HG03354 (cell line): ENCODE data around the gene RFFL.

Source experiments
- ATAC-seq: cut with Tn5 transposase; IDR thresholded peaks from one replicate; pipeline ENCODE4 v1.9.1; 2021; ENCODE audit warnings: mild to moderate bottlenecking; ENCODE audit not compliant: unreplicated experiment, poor library complexity, severe bottlenecking

The RFFL gene

GRCh38 chr17:35082073-35082657 lies 18.7 kb upstream of the RFFL start:
- ATAC-seq: no peak

- no peak for ATAC-seq
Measured at GRCh38 chr17:35081638-35082037, 18.1 kb upstream of the RFFL start.

- ATAC-seq: peak; percentile 63
Measured at GRCh38 chr17:35080536-35080935, 17.0 kb upstream of the RFFL start.

DNA sequence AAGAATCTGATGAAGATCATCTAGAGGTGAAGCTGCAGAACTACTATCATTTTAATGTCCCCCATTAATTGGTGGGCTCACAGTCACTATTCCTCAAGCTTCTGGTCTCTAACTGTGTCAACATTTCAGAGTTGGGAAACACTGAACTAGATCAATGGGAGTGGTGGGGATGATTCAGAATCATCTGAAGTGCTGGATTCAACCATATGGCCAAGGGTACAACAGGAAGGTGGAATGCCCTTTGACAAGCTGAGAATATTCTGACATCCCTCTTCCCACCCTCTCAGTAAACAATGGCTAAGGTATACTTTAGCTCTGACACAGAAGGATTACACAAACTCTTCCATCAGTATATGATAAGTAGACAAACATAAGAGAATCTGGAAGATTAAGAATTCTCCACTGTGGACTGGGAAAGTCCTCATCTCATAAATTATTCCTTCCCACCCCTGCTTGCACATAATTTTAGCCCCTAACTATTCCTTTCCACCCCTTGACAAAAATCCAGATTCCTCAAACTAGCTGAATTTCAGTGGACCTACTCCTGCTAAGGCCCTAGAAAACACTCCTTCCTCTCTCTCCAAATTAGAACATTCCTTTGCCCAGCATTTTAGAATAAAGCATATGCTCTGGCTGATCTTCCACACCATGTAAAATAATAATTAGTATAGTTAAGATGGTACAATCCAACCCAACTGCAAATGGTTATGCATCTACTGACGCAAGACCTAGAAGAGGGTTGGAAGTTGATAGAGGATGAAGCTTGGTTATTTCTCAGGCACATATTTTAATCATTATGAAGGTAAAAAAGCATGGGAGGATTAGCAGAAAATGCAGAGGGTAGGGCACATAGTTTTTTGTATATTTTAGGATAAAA lies 16.3 kb upstream of the RFFL start:
- ATAC-seq: no peak

GRCh38 chr17:35076874-35077273 lies 13.4 kb upstream of the RFFL start:
- no peak for ATAC-seq

- no peak for ATAC-seq
Measured at GRCh38 chr17:35074711-35075707, 11.5 kb upstream of the RFFL start.

DNA sequence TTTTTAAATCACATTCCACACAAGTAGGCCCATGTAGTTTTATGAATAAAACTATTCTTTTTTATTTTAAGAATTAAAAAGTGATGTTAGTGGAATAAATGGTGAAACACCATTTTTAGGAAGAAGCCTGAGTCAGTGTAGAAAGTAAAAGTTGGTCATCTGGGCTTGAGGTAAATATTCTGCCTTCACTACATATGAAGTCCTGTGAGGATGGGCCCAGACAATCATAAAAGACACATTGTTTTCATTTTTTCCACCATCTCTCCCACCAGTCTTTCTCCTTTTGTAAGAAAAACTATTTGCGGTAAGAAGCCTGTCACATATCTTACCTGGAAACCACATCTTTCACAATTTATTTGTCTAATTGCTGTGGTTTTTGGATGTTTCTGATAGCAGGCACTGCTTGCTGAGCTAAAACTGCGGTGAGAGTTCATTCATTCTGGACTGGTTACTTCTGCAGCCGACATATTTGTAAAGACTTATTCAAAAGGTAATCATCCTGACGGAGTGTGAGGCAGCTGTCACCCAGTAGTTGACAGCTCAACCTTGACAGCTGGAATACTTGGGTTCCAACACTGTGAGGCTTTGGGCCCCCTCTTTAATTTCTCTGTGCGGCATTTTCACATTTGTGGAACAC lies 10.6 kb upstream of the RFFL start:
- ATAC-seq: no peak

DNA sequence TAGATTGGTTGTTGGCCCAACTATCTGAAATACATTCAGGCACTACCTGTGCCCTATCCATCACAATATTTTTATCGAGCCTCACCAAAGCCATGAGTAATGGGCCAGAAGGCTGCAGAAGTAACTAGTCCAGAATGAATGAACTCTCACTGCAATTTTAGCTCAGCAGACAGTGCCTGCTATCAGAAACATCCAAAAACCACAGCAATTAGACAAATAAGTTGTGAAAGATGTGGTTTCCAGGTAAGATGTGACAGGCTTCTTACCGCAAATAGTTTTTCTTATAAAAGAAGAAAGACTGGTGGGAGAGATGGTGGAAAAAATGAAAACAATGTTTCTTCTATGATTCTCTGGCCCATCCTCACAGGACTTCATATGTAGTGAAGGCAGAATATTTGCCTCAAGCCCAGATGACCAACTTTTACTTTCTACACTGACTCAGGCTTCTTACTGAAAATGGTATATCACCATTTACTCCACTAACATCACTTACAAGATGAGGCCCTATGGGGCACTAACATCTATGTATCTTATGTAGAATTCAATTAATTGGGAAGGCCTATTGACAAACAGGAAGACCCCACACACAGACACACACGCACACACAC lies 9.8 kb upstream of the RFFL start:
- no peak for ATAC-seq

- ATAC-seq: no peak
Measured at GRCh38 chr17:35069311-35069710, 5.8 kb upstream of the RFFL start.

GRCh38 chr17:35068249-35068648 lies 4.7 kb upstream of the RFFL start:
- no peak for ATAC-seq

DNA sequence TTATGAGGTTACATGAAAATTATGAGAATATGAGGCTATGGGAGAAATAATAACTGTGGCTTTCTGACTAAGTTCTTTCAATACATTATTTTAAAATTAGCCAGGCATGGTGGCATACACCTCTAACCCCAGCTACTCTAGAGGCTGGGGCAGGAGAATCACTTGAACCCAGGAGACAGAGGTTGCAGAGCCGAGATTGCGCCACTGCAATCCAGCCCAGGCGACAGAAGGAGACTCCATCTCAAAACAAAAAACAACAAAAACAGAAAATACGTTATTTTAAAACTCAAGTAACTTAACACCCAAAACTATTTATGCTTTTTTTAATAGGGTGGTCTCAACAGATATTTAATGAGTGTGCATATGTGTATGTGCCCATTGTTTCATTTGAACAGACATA lies 2.4 kb upstream of the RFFL start:
- no peak for ATAC-seq

GRCh38 chr17:35064516-35065215 lies 1.2 kb upstream of the RFFL start:
- no peak for ATAC-seq

- no peak for ATAC-seq
Measured at GRCh38 chr17:35062308-35062707, 1.2 kb downstream of the RFFL start.

- ATAC-seq: no peak
Measured at GRCh38 chr17:35057332-35057915, 6.1 kb downstream of the RFFL start.

DNA sequence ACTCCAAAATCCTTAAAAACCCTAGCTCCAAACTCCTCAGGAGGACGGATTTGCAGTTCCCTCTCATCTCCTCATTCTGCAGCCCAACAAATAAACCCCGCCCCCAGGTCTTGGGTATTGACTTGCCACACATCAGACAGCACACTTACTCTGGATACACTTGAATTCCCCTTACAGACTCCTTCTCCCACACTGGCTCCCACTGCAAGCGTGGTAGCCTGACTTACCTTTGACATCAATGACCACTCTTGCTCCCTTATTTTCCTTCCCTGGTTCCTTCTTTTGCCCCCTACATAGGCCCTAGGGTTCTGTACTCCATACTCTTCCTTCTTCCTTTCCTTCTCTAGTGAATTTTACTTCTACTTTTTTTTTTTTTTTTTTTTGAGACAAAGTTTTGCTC lies 7.5 kb downstream of the RFFL start:
- ATAC-seq: no peak

GRCh38 chr17:35053204-35053603 lies 10.3 kb downstream of the RFFL start:
- ATAC-seq: no peak

DNA sequence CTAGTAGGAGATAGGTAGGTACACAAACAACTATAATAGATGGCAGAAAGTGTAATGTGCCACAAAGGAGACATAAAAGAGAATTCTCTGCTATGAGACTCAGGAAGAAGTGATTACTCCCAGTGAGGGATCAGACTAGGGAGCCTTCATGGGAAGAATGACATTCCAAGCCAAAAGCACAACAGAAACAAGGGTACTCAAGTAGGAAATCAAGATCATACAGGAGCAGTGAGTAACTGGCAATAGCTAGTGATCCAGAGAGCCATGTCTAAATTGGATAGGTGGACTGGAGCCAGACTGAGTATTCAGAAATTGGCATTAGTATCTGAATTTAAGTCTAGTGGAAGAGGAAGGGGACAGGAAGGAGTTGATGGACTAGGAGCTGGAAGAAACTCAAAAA lies 10.7 kb downstream of the RFFL start:
- no peak for ATAC-seq

- no peak for ATAC-seq
Measured at GRCh38 chr17:35052241-35052610, 11.3 kb downstream of the RFFL start.
